ENCODE results near the gene PODN. TPM values are rescaled to one million over a fixed set of nuclear protein-coding genes. Genes with fewer than 3 reads are reported as not detected.

The PODN gene
- total RNA-seq, 5 donors from 2014 or later (not counting 1 experiment from before 2014, with no cell fraction given), result 0.22 to 0.68 (median 0.46) TPM; not detected in 1

GRCh38 chr1:53107090-53107489, 45.1 kb downstream of the PODN start:
- no peaks in the 10 kb centered on the region for H3K9me3 ChIP-seq
- no peak for ATAC-seq (replicated peaks in 1 of 4)
- peak overlapping the region in 1 of 3 donors; percentile 32 for H3K4me3 Mint-ChIP-seq
- no peaks in the 10 kb centered on the region for H3K36me3 Mint-ChIP-seq
- peaks cover 0 to 12% of the 10 kb centered on the region in 2 experiments for H3K27me3 ChIP-seq (replicated peaks in 1 of 2; ENCODE audit: control insufficient read depth in 2 of 2, extremely low read depth in 1 of 2, insufficient read depth in 2 of 2, low read length in 1 of 2)
- peaks cover 0 to 11% of the 10 kb centered on the region in 2 experiments for H3K4me1 ChIP-seq (ENCODE audit: control insufficient read depth in 1 of 2, extremely low read depth in 1 of 2, insufficient read depth in 2 of 2, low read length in 2 of 2)
- H3K4me3 ChIP-seq (ENCODE audit: control insufficient read depth in 1 of 2, extremely low read depth in 1 of 2, low read length in 1 of 2), result no peak overlapping the region
- H3K27ac Mint-ChIP-seq, result no peak overlapping the region
- no CpG with 5 or more reads among the region's 7 CpGs for WGBS (ENCODE audit: insufficient coverage)
- peaks cover 12 to 23% (median 15%) of the 10 kb centered on the region in 3 donors for H3K4me1 Mint-ChIP-seq
- H3K27ac ChIP-seq (ENCODE audit: low read length), result no peak overlapping the region
- peaks cover 0 to 10% of the 10 kb centered on the region in 2 donors for H3K27me3 Mint-ChIP-seq
- no peak for DNase-seq
- CTCF ChIA-PET, result interaction anchor here in 1 of 2 donors (0.6 to 1.0 kb wide), 2 partner anchors 93 to 1512 kb away, joined by 3 read pairs; no protein-coding TSS in a partner anchor
- no peaks in the 10 kb centered on the region for H3K9me3 Mint-ChIP-seq
- H3K36me3 ChIP-seq (ENCODE audit: control insufficient read depth in 2 of 2, extremely low read depth in 1 of 2, insufficient read depth in 1 of 2, low read length in 1 of 2), result no peaks in the 10 kb centered on the region
- POLR2A ChIA-PET, result interaction anchor here in 1 of 2 donors (0.6 kb wide), 1 partner anchor 456 kb away, joined by 3 read pairs; no protein-coding TSS in a partner anchor

GRCh38 chr1:53107570-53108322, 45.7 kb downstream of the PODN start:
- CTCF ChIA-PET, result interaction anchor here (0.6 to 1.0 kb wide), 4 partner anchors 74 to 1511 kb away, joined by 3 to 7 read pairs (median 3); no protein-coding TSS in a partner anchor
- H3K27ac Mint-ChIP-seq, result peak overlapping the region; percentile 55 to 81

GRCh38 chr1:53108646-53109580, 46.9 kb downstream of the PODN start:
- no peaks in the 10 kb centered on the region for H3K36me3 ChIP-seq (ENCODE audit: control insufficient read depth in 2 of 2, extremely low read depth in 1 of 2, insufficient read depth in 1 of 2, low read length in 1 of 2)
- H3K36me3 Mint-ChIP-seq, result no peaks in the 10 kb centered on the region
- WGBS (ENCODE audit: insufficient coverage), result 90% methylated on average over 12 of the region's 14 CpGs
- no peak overlapping the region for H3K27ac Mint-ChIP-seq
- H3K9me3 Mint-ChIP-seq, result no peaks in the 10 kb centered on the region
- no peak overlapping the region for H3K4me3 ChIP-seq (ENCODE audit: control insufficient read depth in 1 of 2, extremely low read depth in 1 of 2, low read length in 1 of 2)
- no peak for ATAC-seq (replicated peaks in 1 of 4)
- H3K27me3 Mint-ChIP-seq, result peaks cover 0 to 7% of the 10 kb centered on the region in 2 donors
- H3K4me1 Mint-ChIP-seq, result peaks cover 12 to 23% (median 15%) of the 10 kb centered on the region in 3 donors
- no peaks in the 10 kb centered on the region for H3K9me3 ChIP-seq
- H3K27ac ChIP-seq (ENCODE audit: low read length), result no peak overlapping the region
- CTCF ChIA-PET, result no interaction called here
- POLR2A ChIA-PET, result interaction anchor here in 1 of 2 donors (0.6 kb wide), 1 partner anchor 22 kb away, joined by 3 read pairs; no protein-coding TSS in a partner anchor
- peaks cover 0 to 11% of the 10 kb centered on the region in 2 experiments for H3K4me1 ChIP-seq (ENCODE audit: control insufficient read depth in 1 of 2, extremely low read depth in 1 of 2, insufficient read depth in 2 of 2, low read length in 2 of 2)
- peaks cover 0 to 15% of the 10 kb centered on the region in 2 experiments for H3K27me3 ChIP-seq (replicated peaks in 1 of 2; ENCODE audit: control insufficient read depth in 2 of 2, extremely low read depth in 1 of 2, insufficient read depth in 2 of 2, low read length in 1 of 2)
- no peak overlapping the region for H3K4me3 Mint-ChIP-seq
- DNase-seq, result no peak

More at GRCh38 chr1:53107570-53108322, 45.7 kb downstream of the PODN start:
- 41% methylated on average over 7 of the region's 15 CpGs for WGBS (ENCODE audit: insufficient coverage)
- no peaks in the 10 kb centered on the region for H3K9me3 Mint-ChIP-seq
- H3K36me3 Mint-ChIP-seq, result no peaks in the 10 kb centered on the region
- peak in 1 of 4 experiments; percentile 29 for ATAC-seq (replicated peaks in 1 of 4)
- DNase-seq, result no peak
- no peaks in the 10 kb centered on the region for H3K36me3 ChIP-seq (ENCODE audit: control insufficient read depth in 2 of 2, extremely low read depth in 1 of 2, insufficient read depth in 1 of 2, low read length in 1 of 2)
- no peak overlapping the region for H3K4me3 ChIP-seq (ENCODE audit: control insufficient read depth in 1 of 2, extremely low read depth in 1 of 2, low read length in 1 of 2)
- no peak overlapping the region for H3K27ac ChIP-seq (ENCODE audit: low read length)
- H3K4me3 Mint-ChIP-seq, result peak overlapping the region in 1 of 3 donors; percentile 32
- H3K27me3 ChIP-seq (replicated peaks in 1 of 2; ENCODE audit: control insufficient read depth in 2 of 2, extremely low read depth in 1 of 2, insufficient read depth in 2 of 2, low read length in 1 of 2), result peaks cover 0 to 15% of the 10 kb centered on the region in 2 experiments
- H3K9me3 ChIP-seq, result no peaks in the 10 kb centered on the region
- H3K4me1 Mint-ChIP-seq, result peaks cover 12 to 23% (median 15%) of the 10 kb centered on the region in 3 donors
- POLR2A ChIA-PET, result interaction anchor here in 1 of 2 donors (0.6 kb wide), 1 partner anchor 455 kb away, joined by 3 read pairs; no protein-coding TSS in a partner anchor
- peaks cover 0 to 11% of the 10 kb centered on the region in 2 experiments for H3K4me1 ChIP-seq (ENCODE audit: control insufficient read depth in 1 of 2, extremely low read depth in 1 of 2, insufficient read depth in 2 of 2, low read length in 2 of 2)
- peaks cover 0 to 10% of the 10 kb centered on the region in 2 donors for H3K27me3 Mint-ChIP-seq

GRCh38 chr1:53110370-53111072, 48.5 kb downstream of the PODN start:
- 65% methylated on average over 9 of the region's 18 CpGs for WGBS (ENCODE audit: insufficient coverage)
- peaks cover 12 to 23% (median 15%) of the 10 kb centered on the region in 3 donors for H3K4me1 Mint-ChIP-seq
- ATAC-seq (replicated peaks in 1 of 4), result no peak
- no peaks in the 10 kb centered on the region for H3K36me3 Mint-ChIP-seq
- DNase-seq, result no peak
- no peak overlapping the region for H3K4me3 Mint-ChIP-seq
- Histone ChIP-seq H3K4me3 (ENCODE audit: control insufficient read depth in 1 of 2, extremely low read depth in 1 of 2, low read length in 1 of 2) (no peak overlapping the region), H3K4me1 (ENCODE audit: control insufficient read depth in 1 of 2, extremely low read depth in 1 of 2, insufficient read depth in 2 of 2, low read length in 2 of 2) (peaks cover 0 to 11% of the 10 kb centered on the region in 2 experiments), H3K9me3 (no peaks in the 10 kb centered on the region), H3K27me3 (replicated peaks in 1 of 2; ENCODE audit: control insufficient read depth in 2 of 2, extremely low read depth in 1 of 2, insufficient read depth in 2 of 2, low read length in 1 of 2) (peaks cover 0 to 19% of the 10 kb centered on the region in 2 experiments), H3K27ac (ENCODE audit: low read length) (no peak overlapping the region), H3K36me3 (ENCODE audit: control insufficient read depth in 2 of 2, extremely low read depth in 1 of 2, insufficient read depth in 1 of 2, low read length in 1 of 2) (no peaks in the 10 kb centered on the region)
- peaks cover 0 to 6% of the 10 kb centered on the region in 2 donors for H3K27me3 Mint-ChIP-seq
- H3K27ac Mint-ChIP-seq, result no peak overlapping the region
- no peaks in the 10 kb centered on the region for H3K9me3 Mint-ChIP-seq
- ChIA-PET CTCF (no interaction called here), POLR2A (no interaction called here)

GRCh38 chr1:53111073-53111556, 49.1 kb downstream of the PODN start:
- Mint-ChIP-seq H3K9me3 (no peaks in the 10 kb centered on the region), H3K36me3 (no peaks in the 10 kb centered on the region), H3K4me1 (peaks cover 12 to 23% (median 15%) of the 10 kb centered on the region in 3 donors), H3K4me3 (no peak overlapping the region), H3K27me3 (peaks cover 0 to 3% of the 10 kb centered on the region in 2 donors), H3K27ac (no peak overlapping the region)
- DNase-seq, result no peak
- ChIA-PET POLR2A (no interaction called here), CTCF (no interaction called here)
- 71% methylated on average over 10 of the region's 10 CpGs for WGBS (ENCODE audit: insufficient coverage)
- H3K27ac ChIP-seq (ENCODE audit: low read length), result no peak overlapping the region
- H3K4me3 ChIP-seq (ENCODE audit: control insufficient read depth in 1 of 2, extremely low read depth in 1 of 2, low read length in 1 of 2), result no peak overlapping the region
- H3K9me3 ChIP-seq, result no peaks in the 10 kb centered on the region
- ATAC-seq (replicated peaks in 1 of 4), result peak in 1 of 4 experiments; percentile 13
- H3K36me3 ChIP-seq (ENCODE audit: control insufficient read depth in 2 of 2, extremely low read depth in 1 of 2, insufficient read depth in 1 of 2, low read length in 1 of 2), result no peaks in the 10 kb centered on the region
- H3K27me3 ChIP-seq (replicated peaks in 1 of 2; ENCODE audit: control insufficient read depth in 2 of 2, extremely low read depth in 1 of 2, insufficient read depth in 2 of 2, low read length in 1 of 2), result peaks cover 0 to 14% of the 10 kb centered on the region in 2 experiments
- H3K4me1 ChIP-seq (ENCODE audit: control insufficient read depth in 1 of 2, extremely low read depth in 1 of 2, insufficient read depth in 2 of 2, low read length in 2 of 2), result peaks cover 0 to 11% of the 10 kb centered on the region in 2 experiments

Measured in T-cell (primary cell).